GM21717 (cell line): ENCODE data around the gene GH1.
"Not testable (repeated sequence)": the region's sequence is repeated elsewhere in the genome, so short reads cannot be mapped to it uniquely, and the experiment has no call there.

ENCODE experiments used
- ATAC-seq: cut with Tn5 transposase; IDR thresholded peaks from one replicate; pipeline ENCODE4 v1.9.1; 2021; ENCODE audit warnings: mild to moderate bottlenecking, moderate library complexity; ENCODE audit not compliant: unreplicated experiment

GH1 gene

DNA sequence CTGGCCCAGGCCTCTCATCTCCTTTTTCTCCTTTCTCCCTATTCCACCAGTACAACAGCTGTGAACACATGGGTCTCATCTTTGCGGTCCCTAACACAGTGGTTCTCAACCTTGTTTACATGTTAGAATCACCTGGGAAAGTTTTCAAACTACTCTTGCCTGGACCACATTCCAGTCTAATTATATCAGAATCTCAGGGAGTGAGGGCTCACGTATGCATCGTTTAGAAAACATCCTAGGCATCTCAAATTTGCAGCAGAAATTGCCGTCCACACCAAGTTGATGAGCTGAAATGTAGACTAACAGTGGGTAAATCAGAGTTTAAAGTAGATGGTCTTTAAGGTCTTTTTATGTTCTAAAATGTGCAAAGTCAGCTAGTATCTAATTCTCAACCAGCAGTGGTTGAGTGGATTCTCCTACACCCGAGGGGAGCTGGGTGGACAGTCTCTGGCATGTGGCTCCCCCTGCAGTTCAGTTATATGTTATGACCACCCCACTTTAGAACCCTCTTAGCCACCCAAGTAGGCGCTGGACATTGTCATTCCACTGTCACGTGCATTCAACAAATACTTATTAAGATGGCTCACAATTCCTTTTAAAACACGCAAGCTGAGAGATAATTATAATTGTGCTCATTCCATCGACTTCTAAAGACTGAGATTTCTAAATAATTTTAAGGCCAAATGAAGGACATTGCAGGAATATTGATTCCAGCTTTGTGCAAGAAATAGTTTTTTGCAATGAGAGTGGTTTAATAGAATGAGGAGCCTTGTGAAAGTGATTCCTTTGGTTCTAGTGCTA is 48.9 kb downstream of the GH1 start:
- ATAC-seq: not testable (repeated sequence)
